HEK293 (cell line): Measurements from ENCODE around the gene SCRT2.

Experiments used
- GLIS2 ChIP-seq: fragments of 450-650 bp; formaldehyde crosslinking; IDR thresholded peaks from 2 replicates; pipeline ENCODE4 v1.5.1; 2016; ENCODE audit warnings: missing biosample characterization, missing genetic modification characterization
- KLF10 ChIP-seq: fragments of 450-650 bp; IDR thresholded peaks from 2 replicates; pipeline ENCODE4 v1.5.1; 2018; ENCODE audit warnings: missing biosample characterization, mild to moderate bottlenecking, missing genetic modification characterization
- MEIS1 ChIP-seq: sonication (generic); formaldehyde crosslinking; IDR thresholded peaks from 2 replicates; pipeline ENCODE4 v1.8.1; 2022; ENCODE audit warnings: missing genetic modification reagents, mild to moderate bottlenecking, borderline replicate concordance
- SP7 ChIP-seq: fragments of 450-650 bp; formaldehyde crosslinking; IDR thresholded peaks from 2 replicates; pipeline ENCODE4 v1.5.1; 2016; ENCODE audit warnings: missing biosample characterization, missing genetic modification characterization
- YY1 ChIP-seq: fragments of 450-650 bp; formaldehyde crosslinking; IDR thresholded peaks from 2 replicates; pipeline ENCODE4 v1.5.1; 2018; ENCODE audit warnings: missing biosample characterization, missing genetic modification characterization
- ZNF140 ChIP-seq: fragments of 450-650 bp; formaldehyde crosslinking; IDR thresholded peaks from 2 replicates; pipeline ENCODE4 v1.5.1; 2016; ENCODE audit warnings: missing biosample characterization, missing genetic modification characterization
- ZNF146 ChIP-seq: fragments of 450-650 bp; formaldehyde crosslinking; IDR thresholded peaks from 2 replicates; pipeline ENCODE4 v1.5.1; 2016; ENCODE audit warnings: missing biosample characterization, missing genetic modification characterization
- ZNF157 ChIP-seq: fragments of 450-650 bp; formaldehyde crosslinking; IDR thresholded peaks from 2 replicates; pipeline ENCODE4 v1.5.1; 2016; ENCODE audit warnings: missing biosample characterization, missing genetic modification characterization
- ZNF18 ChIP-seq: fragments of 450-650 bp; formaldehyde crosslinking; IDR thresholded peaks from 2 replicates; pipeline ENCODE4 v1.5.1; 2016; ENCODE audit warnings: missing biosample characterization, missing genetic modification characterization
- ZNF24 ChIP-seq: fragments of 450-650 bp; formaldehyde crosslinking; IDR thresholded peaks from 2 replicates; pipeline ENCODE4 v1.5.1; 2016; ENCODE audit warnings: missing biosample characterization, missing genetic modification characterization
- ZNF335 ChIP-seq: fragments of 450-650 bp; formaldehyde crosslinking; conservative IDR thresholded peaks from 2 replicates; pipeline ENCODE4 v1.5.1; 2016; ENCODE audit warnings: missing biosample characterization, missing genetic modification characterization
- ZNF350 ChIP-seq: fragments of 450-650 bp; formaldehyde crosslinking; IDR thresholded peaks from 2 replicates; pipeline ENCODE4 v1.5.0; 2017; ENCODE audit warnings: missing biosample characterization, mild to moderate bottlenecking, missing genetic modification characterization
- ZNF518A ChIP-seq: fragments of 450-650 bp; formaldehyde crosslinking; conservative IDR thresholded peaks from 2 replicates; pipeline ENCODE4 v1.5.1; 2016; ENCODE audit warnings: low read depth, missing biosample characterization, missing genetic modification characterization
- ZNF580 ChIP-seq: fragments of 450-650 bp; formaldehyde crosslinking; IDR thresholded peaks from 2 replicates; pipeline ENCODE4 v1.5.1; 2016; ENCODE audit warnings: missing biosample characterization, missing genetic modification characterization
- ZNF623 ChIP-seq: fragments of 450-650 bp; formaldehyde crosslinking; IDR thresholded peaks from 2 replicates; pipeline ENCODE4 v1.5.1; 2016; ENCODE audit warnings: missing biosample characterization, missing genetic modification characterization
- ZNF624 ChIP-seq: fragments of 450-650 bp; formaldehyde crosslinking; IDR thresholded peaks from 2 replicates; pipeline ENCODE4 v1.5.1; 2017; ENCODE audit warnings: missing biosample characterization, missing genetic modification characterization
- ZNF830 ChIP-seq: fragments of 450-650 bp; IDR thresholded peaks from 2 replicates; pipeline ENCODE4 v1.5.0; 2018; ENCODE audit warnings: missing biosample characterization, missing genetic modification characterization, low read depth, mild to moderate bottlenecking, moderate library complexity
- ZSCAN23 ChIP-seq: fragments of 450-650 bp; formaldehyde crosslinking; IDR thresholded peaks from 2 replicates; pipeline ENCODE4 v1.5.1; 2016; ENCODE audit warnings: missing biosample characterization, missing genetic modification characterization
- ZSCAN5A ChIP-seq: fragments of 450-650 bp; formaldehyde crosslinking; IDR thresholded peaks from 2 replicates; pipeline ENCODE4 v1.5.1; 2016; ENCODE audit warnings: missing biosample characterization, missing genetic modification characterization
- TF ChIP-seq, protein P1 (sequence below): fragments of 450-650 bp; formaldehyde crosslinking; IDR thresholded peaks from 2 replicates; pipeline ENCODE4 v1.5.1; 2017; ENCODE audit warnings: missing biosample characterization, missing genetic modification characterization
- TF ChIP-seq, protein P2 (sequence below): fragments of 450-650 bp; formaldehyde crosslinking; IDR thresholded peaks from 2 replicates; pipeline ENCODE4 v1.5.1; 2016; ENCODE audit warnings: missing biosample characterization, missing genetic modification characterization, borderline replicate concordance
- TF ChIP-seq, protein P3 (sequence below): fragments of 450-650 bp; formaldehyde crosslinking; IDR thresholded peaks from 2 replicates; pipeline ENCODE4 v1.5.1; 2016; ENCODE audit warnings: missing biosample characterization, missing genetic modification characterization

Gene SCRT2

GRCh38 chr20:653590-654416 lies 21.8 kb downstream of the SCRT2 start (continued):
- TF ChIP-seq ZNF18 (tag by site-specific recombination), result no peak; the same call in 1 of the 2 replicates
- no peak for TF ChIP-seq ZNF830 (tag by site-specific recombination)
- TF ChIP-seq MEIS1, result no peak
- no peak for TF ChIP-seq ZNF140
- TF ChIP-seq ZNF350 (tag by site-specific recombination), result no peak
- TF ChIP-seq, protein P1, sequence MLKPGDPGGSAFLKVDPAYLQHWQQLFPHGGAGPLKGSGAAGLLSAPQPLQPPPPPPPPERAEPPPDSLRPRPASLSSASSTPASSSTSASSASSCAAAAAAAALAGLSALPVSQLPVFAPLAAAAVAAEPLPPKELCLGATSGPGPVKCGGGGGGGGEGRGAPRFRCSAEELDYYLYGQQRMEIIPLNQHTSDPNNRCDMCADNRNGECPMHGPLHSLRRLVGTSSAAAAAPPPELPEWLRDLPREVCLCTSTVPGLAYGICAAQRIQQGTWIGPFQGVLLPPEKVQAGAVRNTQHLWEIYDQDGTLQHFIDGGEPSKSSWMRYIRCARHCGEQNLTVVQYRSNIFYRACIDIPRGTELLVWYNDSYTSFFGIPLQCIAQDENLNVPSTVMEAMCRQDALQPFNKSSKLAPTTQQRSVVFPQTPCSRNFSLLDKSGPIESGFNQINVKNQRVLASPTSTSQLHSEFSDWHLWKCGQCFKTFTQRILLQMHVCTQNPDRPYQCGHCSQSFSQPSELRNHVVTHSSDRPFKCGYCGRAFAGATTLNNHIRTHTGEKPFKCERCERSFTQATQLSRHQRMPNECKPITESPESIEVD (tag by site-specific recombination), result no peak
- TF ChIP-seq ZNF623 (tag by site-specific recombination), result no peak
- TF ChIP-seq ZNF146 (tag by site-specific recombination), result no peak
- TF ChIP-seq ZNF580 (tag by site-specific recombination), result no peak
- TF ChIP-seq ZSCAN5A, result no peak; the same call in 1 of the 2 replicates
- TF ChIP-seq YY1 (tag by site-specific recombination), result no peak
- no peak for TF ChIP-seq ZNF335
- TF ChIP-seq ZNF24 (tag by site-specific recombination), result peak; percentile 80
- no peak for TF ChIP-seq ZNF624 (tag by site-specific recombination)
- no peak; the same call in 1 of the 2 replicates for TF ChIP-seq KLF10 (tag by site-specific recombination)
- TF ChIP-seq, protein P2, sequence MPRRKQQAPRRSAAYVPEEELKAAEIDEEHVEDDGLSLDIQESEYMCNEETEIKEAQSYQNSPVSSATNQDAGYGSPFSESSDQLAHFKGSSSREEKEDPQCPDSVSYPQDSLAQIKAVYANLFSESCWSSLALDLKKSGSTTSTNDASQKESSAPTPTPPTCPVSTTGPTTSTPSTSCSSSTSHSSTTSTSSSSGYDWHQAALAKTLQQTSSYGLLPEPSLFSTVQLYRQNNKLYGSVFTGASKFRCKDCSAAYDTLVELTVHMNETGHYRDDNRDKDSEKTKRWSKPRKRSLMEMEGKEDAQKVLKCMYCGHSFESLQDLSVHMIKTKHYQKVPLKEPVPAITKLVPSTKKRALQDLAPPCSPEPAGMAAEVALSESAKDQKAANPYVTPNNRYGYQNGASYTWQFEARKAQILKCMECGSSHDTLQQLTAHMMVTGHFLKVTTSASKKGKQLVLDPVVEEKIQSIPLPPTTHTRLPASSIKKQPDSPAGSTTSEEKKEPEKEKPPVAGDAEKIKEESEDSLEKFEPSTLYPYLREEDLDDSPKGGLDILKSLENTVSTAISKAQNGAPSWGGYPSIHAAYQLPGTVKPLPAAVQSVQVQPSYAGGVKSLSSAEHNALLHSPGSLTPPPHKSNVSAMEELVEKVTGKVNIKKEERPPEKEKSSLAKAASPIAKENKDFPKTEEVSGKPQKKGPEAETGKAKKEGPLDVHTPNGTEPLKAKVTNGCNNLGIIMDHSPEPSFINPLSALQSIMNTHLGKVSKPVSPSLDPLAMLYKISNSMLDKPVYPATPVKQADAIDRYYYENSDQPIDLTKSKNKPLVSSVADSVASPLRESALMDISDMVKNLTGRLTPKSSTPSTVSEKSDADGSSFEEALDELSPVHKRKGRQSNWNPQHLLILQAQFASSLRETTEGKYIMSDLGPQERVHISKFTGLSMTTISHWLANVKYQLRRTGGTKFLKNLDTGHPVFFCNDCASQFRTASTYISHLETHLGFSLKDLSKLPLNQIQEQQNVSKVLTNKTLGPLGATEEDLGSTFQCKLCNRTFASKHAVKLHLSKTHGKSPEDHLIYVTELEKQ (tag by site-specific recombination), result no peak
- peak; percentile 39; the same call in 1 of the 2 replicates for TF ChIP-seq GLIS2 (tag by site-specific recombination)
- TF ChIP-seq, protein P3, sequence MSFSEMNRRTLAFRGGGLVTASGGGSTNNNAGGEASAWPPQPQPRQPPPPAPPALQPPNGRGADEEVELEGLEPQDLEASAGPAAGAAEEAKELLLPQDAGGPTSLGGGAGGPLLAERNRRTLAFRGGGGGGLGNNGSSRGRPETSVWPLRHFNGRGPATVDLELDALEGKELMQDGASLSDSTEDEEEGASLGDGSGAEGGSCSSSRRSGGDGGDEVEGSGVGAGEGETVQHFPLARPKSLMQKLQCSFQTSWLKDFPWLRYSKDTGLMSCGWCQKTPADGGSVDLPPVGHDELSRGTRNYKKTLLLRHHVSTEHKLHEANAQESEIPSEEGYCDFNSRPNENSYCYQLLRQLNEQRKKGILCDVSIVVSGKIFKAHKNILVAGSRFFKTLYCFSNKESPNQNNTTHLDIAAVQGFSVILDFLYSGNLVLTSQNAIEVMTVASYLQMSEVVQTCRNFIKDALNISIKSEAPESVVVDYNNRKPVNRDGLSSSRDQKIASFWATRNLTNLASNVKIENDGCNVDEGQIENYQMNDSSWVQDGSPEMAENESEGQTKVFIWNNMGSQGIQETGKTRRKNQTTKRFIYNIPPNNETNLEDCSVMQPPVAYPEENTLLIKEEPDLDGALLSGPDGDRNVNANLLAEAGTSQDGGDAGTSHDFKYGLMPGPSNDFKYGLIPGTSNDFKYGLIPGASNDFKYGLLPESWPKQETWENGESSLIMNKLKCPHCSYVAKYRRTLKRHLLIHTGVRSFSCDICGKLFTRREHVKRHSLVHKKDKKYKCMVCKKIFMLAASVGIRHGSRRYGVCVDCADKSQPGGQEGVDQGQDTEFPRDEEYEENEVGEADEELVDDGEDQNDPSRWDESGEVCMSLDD (tag by site-specific recombination), result peak; percentile 49
- TF ChIP-seq ZNF157 (tag by site-specific recombination), result no peak
- no peak for TF ChIP-seq ZSCAN23 (tag by site-specific recombination)
- peak; percentile 47; the same call in 1 of the 2 replicates for TF ChIP-seq SP7 (tag by site-specific recombination)
- no peak for TF ChIP-seq ZNF518A (tag by site-specific recombination)
